Measurements from ENCODE around the gene PFN4.

Gene PFN4

DNA sequence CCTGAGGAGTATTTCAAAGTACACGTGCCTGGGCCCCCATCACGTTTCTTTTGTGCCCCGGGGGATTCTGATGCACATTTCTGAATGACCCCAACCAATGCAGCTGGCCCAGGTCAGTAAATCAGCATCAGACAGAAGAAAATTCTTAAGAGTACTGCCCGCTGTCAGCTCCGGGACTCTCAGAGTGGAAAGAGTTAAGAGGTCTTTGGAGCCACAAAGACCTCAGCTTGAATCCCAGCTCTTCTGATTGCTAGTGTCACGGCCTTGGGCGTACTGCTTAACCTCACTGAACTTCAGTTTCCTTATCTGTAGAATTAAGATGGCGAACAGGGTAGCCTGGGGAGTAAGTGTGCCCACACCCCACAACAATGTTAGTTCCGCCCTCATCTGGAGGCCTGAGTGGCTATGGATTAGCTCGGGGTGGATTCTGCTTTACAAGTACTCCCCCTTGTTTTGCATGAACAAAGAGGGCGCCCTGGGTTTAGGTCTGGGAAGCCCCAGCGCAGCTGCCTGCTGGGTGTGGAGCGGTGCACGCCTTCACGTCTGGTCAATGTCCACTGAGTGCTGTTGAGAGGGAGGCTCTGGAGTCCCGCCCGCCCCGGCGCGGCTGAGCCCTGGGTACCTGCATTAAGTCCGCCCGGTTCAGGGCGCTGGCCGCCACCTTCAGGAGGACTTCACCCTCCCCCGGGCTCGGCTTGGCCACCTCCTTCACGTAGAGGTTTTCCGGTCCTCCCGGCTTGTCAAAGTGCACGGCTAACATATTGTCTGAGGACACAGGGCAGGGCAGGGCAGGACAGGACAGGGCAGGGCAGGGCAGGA is 39.4 kb downstream of the PFN4 start:
- H2BK12ac ChIP-seq (ENCODE audit: low read length in 2 of 2), result peak overlapping the region; percentile 51 to 75
- H3K4me3 ChIP-seq (ENCODE audit: insufficient read depth in 1 of 2, low read depth in 1 of 2, low read length in 2 of 2), result peak overlapping the region; percentile 71 to 93
- peak; percentile 86 for DNase-seq
- peaks cover 30% of the 10 kb centered on the region for H3K79me1 ChIP-seq (replicated peaks; ENCODE audit: low read length, poor library complexity, severe bottlenecking)
- peak overlapping the region; percentile 79 to 97 for H3K18ac ChIP-seq (ENCODE audit: low read depth in 1 of 2, low read length in 2 of 2)
- H3K4ac ChIP-seq (ENCODE audit: low read depth in 1 of 2, low read length in 2 of 2), result peak overlapping the region; percentile 6 to 84
- H2BK5ac ChIP-seq (ENCODE audit: low read depth, low read length, poor library complexity, severe bottlenecking), result peak overlapping the region; percentile 78
- peak overlapping the region; percentile 88 for H2BK15ac ChIP-seq (ENCODE audit: low read depth, poor library complexity, severe bottlenecking)
- 8% methylated on average over 30 of the region's 30 CpGs for WGBS
- peak overlapping the region; percentile 92 for H2AFZ ChIP-seq (ENCODE audit: low read depth, low read length)
- peak overlapping the region; percentile 95 for H4K91ac ChIP-seq (ENCODE audit: low read length)
- H3K4me1 ChIP-seq (ENCODE audit: control insufficient read depth, insufficient read depth, low read depth, low read length), result peaks cover 7% of the 10 kb centered on the region
- H3K14ac ChIP-seq (ENCODE audit: low read length in 2 of 2), result peak overlapping the region in 1 of 2 experiments; percentile 28
- H3K23ac ChIP-seq (ENCODE audit: low read length in 2 of 2), result peak overlapping the region in 1 of 2 experiments; percentile 32
- peak overlapping the region; percentile 90 for H4K8ac ChIP-seq (ENCODE audit: low read length)
- H2BK120ac ChIP-seq (ENCODE audit: low read depth, low read length), result peak overlapping the region; percentile 86
- peak overlapping the region; percentile 94 for H3K27ac ChIP-seq (ENCODE audit: low read length, poor library complexity, severe bottlenecking)
- H3K36me3 ChIP-seq (ENCODE audit: control insufficient read depth in 1 of 2, insufficient read depth in 2 of 2, low read depth in 1 of 2, low read length in 2 of 2), result peaks cover 22 to 39% of the 10 kb centered on the region in 2 experiments
- no peaks in the 10 kb centered on the region for H3K9me3 ChIP-seq (ENCODE audit: control insufficient read depth, low read length)
- H3K9ac ChIP-seq (ENCODE audit: low read length), result peak overlapping the region; percentile 95
- peak overlapping the region; percentile 83 for H2AK5ac ChIP-seq (ENCODE audit: low read length, severe bottlenecking)
- no peaks in the 10 kb centered on the region for H3K27me3 ChIP-seq (ENCODE audit: control insufficient read depth in 1 of 2, insufficient read depth in 1 of 2, low read length in 2 of 2)
- peak overlapping the region; percentile 61 for H3K4me2 ChIP-seq (ENCODE audit: low read length, poor library complexity, severe bottlenecking)

- peak overlapping the region; percentile 61 for H3K4me2 ChIP-seq (ENCODE audit: low read length, poor library complexity, severe bottlenecking)
- no peak overlapping the region for H2AFZ ChIP-seq (ENCODE audit: low read depth, low read length)
- no peak overlapping the region for H2BK15ac ChIP-seq (ENCODE audit: low read depth, poor library complexity, severe bottlenecking)
- 94% methylated on average over 8 of the region's 8 CpGs for WGBS
- no peak overlapping the region for H3K14ac ChIP-seq (ENCODE audit: low read length in 2 of 2)
- H3K27ac ChIP-seq (ENCODE audit: low read length, poor library complexity, severe bottlenecking), result peak overlapping the region; percentile 94
- peak overlapping the region; percentile 6 to 84 for H3K4ac ChIP-seq (ENCODE audit: low read depth in 1 of 2, low read length in 2 of 2)
- H2BK120ac ChIP-seq (ENCODE audit: low read depth, low read length), result peak overlapping the region; percentile 22
- no peaks in the 10 kb centered on the region for H3K9me3 ChIP-seq (ENCODE audit: control insufficient read depth, low read length)
- no peak overlapping the region for H2BK5ac ChIP-seq (ENCODE audit: low read depth, low read length, poor library complexity, severe bottlenecking)
- H4K91ac ChIP-seq (ENCODE audit: low read length), result peak overlapping the region; percentile 95
- peak overlapping the region; percentile 90 for H4K8ac ChIP-seq (ENCODE audit: low read length)
- H3K36me3 ChIP-seq (ENCODE audit: control insufficient read depth in 1 of 2, insufficient read depth in 2 of 2, low read depth in 1 of 2, low read length in 2 of 2), result peaks cover 19 to 44% of the 10 kb centered on the region in 2 experiments
- peaks cover 7% of the 10 kb centered on the region for H3K4me1 ChIP-seq (ENCODE audit: control insufficient read depth, insufficient read depth, low read depth, low read length)
- peak overlapping the region in 1 of 2 experiments; percentile 79 for H3K18ac ChIP-seq (ENCODE audit: low read depth in 1 of 2, low read length in 2 of 2)
- H3K23ac ChIP-seq (ENCODE audit: low read length in 2 of 2), result no peak overlapping the region
- H3K4me3 ChIP-seq (ENCODE audit: insufficient read depth in 1 of 2, low read depth in 1 of 2, low read length in 2 of 2), result peak overlapping the region; percentile 14 to 93
- H3K27me3 ChIP-seq (ENCODE audit: control insufficient read depth in 1 of 2, insufficient read depth in 1 of 2, low read length in 2 of 2), result no peaks in the 10 kb centered on the region
- DNase-seq, result no peak
- peak overlapping the region; percentile 83 for H2AK5ac ChIP-seq (ENCODE audit: low read length, severe bottlenecking)
- peak overlapping the region in 1 of 2 experiments; percentile 61 for H2BK12ac ChIP-seq (ENCODE audit: low read length in 2 of 2)
- peak overlapping the region; percentile 95 for H3K9ac ChIP-seq (ENCODE audit: low read length)
- H3K79me1 ChIP-seq (replicated peaks; ENCODE audit: low read length, poor library complexity, severe bottlenecking), result peaks cover 29% of the 10 kb centered on the region
Observed at GRCh38 chr2:24082787-24083566, 40.2 kb downstream of the PFN4 start.

GRCh38 chr2:24080701-24081100 is 42.4 kb downstream of the PFN4 start:
- H2AFZ ChIP-seq (ENCODE audit: low read depth, low read length), result no peak overlapping the region
- no peak overlapping the region for H2BK120ac ChIP-seq (ENCODE audit: low read depth, low read length)
- H3K36me3 ChIP-seq (ENCODE audit: control insufficient read depth in 1 of 2, insufficient read depth in 2 of 2, low read depth in 1 of 2, low read length in 2 of 2), result peaks cover 24 to 44% of the 10 kb centered on the region in 2 experiments
- no peak overlapping the region for H2BK5ac ChIP-seq (ENCODE audit: low read depth, low read length, poor library complexity, severe bottlenecking)
- WGBS, result 85% methylated on average over 2 of the region's 2 CpGs
- H3K79me1 ChIP-seq (replicated peaks; ENCODE audit: low read length, poor library complexity, severe bottlenecking), result peaks cover 27% of the 10 kb centered on the region
- no peak overlapping the region for H2BK15ac ChIP-seq (ENCODE audit: low read depth, poor library complexity, severe bottlenecking)
- no peak overlapping the region for H3K14ac ChIP-seq (ENCODE audit: low read length in 2 of 2)
- no peak overlapping the region for H4K8ac ChIP-seq (ENCODE audit: low read length)
- no peak overlapping the region for H3K4me3 ChIP-seq (ENCODE audit: insufficient read depth in 1 of 2, low read depth in 1 of 2, low read length in 2 of 2)
- no peak overlapping the region for H4K91ac ChIP-seq (ENCODE audit: low read length)
- no peak overlapping the region for H2BK12ac ChIP-seq (ENCODE audit: low read length in 2 of 2)
- no peak overlapping the region for H3K27ac ChIP-seq (ENCODE audit: low read length, poor library complexity, severe bottlenecking)
- H3K9me3 ChIP-seq (ENCODE audit: control insufficient read depth, low read length), result no peaks in the 10 kb centered on the region
- H3K27me3 ChIP-seq (ENCODE audit: control insufficient read depth in 1 of 2, insufficient read depth in 1 of 2, low read length in 2 of 2), result no peaks in the 10 kb centered on the region
- DNase-seq, result no peak
- H3K18ac ChIP-seq (ENCODE audit: low read depth in 1 of 2, low read length in 2 of 2), result no peak overlapping the region
- no peak overlapping the region for H3K4me2 ChIP-seq (ENCODE audit: low read length, poor library complexity, severe bottlenecking)
- no peak overlapping the region for H3K9ac ChIP-seq (ENCODE audit: low read length)
- H3K23ac ChIP-seq (ENCODE audit: low read length in 2 of 2), result no peak overlapping the region
- no peak overlapping the region for H2AK5ac ChIP-seq (ENCODE audit: low read length, severe bottlenecking)
- peaks cover 15% of the 10 kb centered on the region for H3K4me1 ChIP-seq (ENCODE audit: control insufficient read depth, insufficient read depth, low read depth, low read length)
- H3K4ac ChIP-seq (ENCODE audit: low read depth in 1 of 2, low read length in 2 of 2), result no peak overlapping the region

DNA sequence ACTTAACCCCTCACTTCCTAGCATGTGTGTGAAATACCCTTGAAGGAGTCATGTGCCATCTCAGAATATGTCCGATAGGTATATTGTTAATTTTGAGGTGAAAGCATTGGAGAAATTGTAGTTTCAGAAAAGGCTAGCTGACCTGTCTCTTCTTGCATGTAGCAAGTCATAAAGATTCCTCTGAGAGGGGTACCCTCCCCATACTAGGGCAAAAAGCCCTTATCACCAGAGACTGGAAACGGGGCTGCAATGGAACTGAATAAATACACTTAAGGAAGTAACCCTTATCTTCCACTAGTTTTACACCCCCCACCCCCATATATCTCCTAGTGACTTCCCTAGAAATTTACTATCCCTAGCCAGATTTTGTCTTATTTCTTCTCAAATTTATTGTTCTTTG is 45.3 kb downstream of the PFN4 start:
- no peak for DNase-seq
- H3K23ac ChIP-seq (ENCODE audit: low read length in 2 of 2), result peak overlapping the region in 1 of 2 experiments; percentile 95
- H3K27ac ChIP-seq (ENCODE audit: low read length, poor library complexity, severe bottlenecking), result peak overlapping the region; percentile 64
- H2AK5ac ChIP-seq (ENCODE audit: low read length, severe bottlenecking), result peak overlapping the region; percentile 68
- peak overlapping the region; percentile 68 to 93 for H3K4ac ChIP-seq (ENCODE audit: low read depth in 1 of 2, low read length in 2 of 2)
- H3K79me1 ChIP-seq (replicated peaks; ENCODE audit: low read length, poor library complexity, severe bottlenecking), result peaks cover 21% of the 10 kb centered on the region
- peak overlapping the region; percentile 98 for H4K8ac ChIP-seq (ENCODE audit: low read length)
- H3K9ac ChIP-seq (ENCODE audit: low read length), result peak overlapping the region; percentile 75
- H4K91ac ChIP-seq (ENCODE audit: low read length), result no peak overlapping the region
- 66% methylated on average over 2 of the region's 2 CpGs for WGBS
- H3K4me2 ChIP-seq (ENCODE audit: low read length, poor library complexity, severe bottlenecking), result peak overlapping the region; percentile 90
- peaks cover 22 to 54% of the 10 kb centered on the region in 2 experiments for H3K36me3 ChIP-seq (ENCODE audit: control insufficient read depth in 1 of 2, insufficient read depth in 2 of 2, low read depth in 1 of 2, low read length in 2 of 2)
- no peaks in the 10 kb centered on the region for H3K27me3 ChIP-seq (ENCODE audit: control insufficient read depth in 1 of 2, insufficient read depth in 1 of 2, low read length in 2 of 2)
- no peak overlapping the region for H2BK5ac ChIP-seq (ENCODE audit: low read depth, low read length, poor library complexity, severe bottlenecking)
- H3K14ac ChIP-seq (ENCODE audit: low read length in 2 of 2), result no peak overlapping the region
- peaks cover 13% of the 10 kb centered on the region for H3K4me1 ChIP-seq (ENCODE audit: control insufficient read depth, insufficient read depth, low read depth, low read length)
- peak overlapping the region; percentile 42 for H2BK120ac ChIP-seq (ENCODE audit: low read depth, low read length)
- H2BK15ac ChIP-seq (ENCODE audit: low read depth, poor library complexity, severe bottlenecking), result no peak overlapping the region
- H3K4me3 ChIP-seq (ENCODE audit: insufficient read depth in 1 of 2, low read depth in 1 of 2, low read length in 2 of 2), result peak overlapping the region in 1 of 2 experiments; percentile 79
- H3K18ac ChIP-seq (ENCODE audit: low read depth in 1 of 2, low read length in 2 of 2), result peak overlapping the region; percentile 30 to 96
- H2BK12ac ChIP-seq (ENCODE audit: low read length in 2 of 2), result peak overlapping the region in 1 of 2 experiments; percentile 6
- no peak overlapping the region for H2AFZ ChIP-seq (ENCODE audit: low read depth, low read length)
- H3K9me3 ChIP-seq (ENCODE audit: control insufficient read depth, low read length), result no peaks in the 10 kb centered on the region

Data from mesenchymal stem cell (in vitro differentiated cells and primary cell).